Measurements from ENCODE around the gene DENND1A. TPM values are rescaled to one million over a fixed set of nuclear protein-coding genes. Genes with fewer than 3 reads are reported as not detected.

The DENND1A gene
- total RNA-seq, 1 experiment from 2014 or later, result 19.7 TPM

DNA sequence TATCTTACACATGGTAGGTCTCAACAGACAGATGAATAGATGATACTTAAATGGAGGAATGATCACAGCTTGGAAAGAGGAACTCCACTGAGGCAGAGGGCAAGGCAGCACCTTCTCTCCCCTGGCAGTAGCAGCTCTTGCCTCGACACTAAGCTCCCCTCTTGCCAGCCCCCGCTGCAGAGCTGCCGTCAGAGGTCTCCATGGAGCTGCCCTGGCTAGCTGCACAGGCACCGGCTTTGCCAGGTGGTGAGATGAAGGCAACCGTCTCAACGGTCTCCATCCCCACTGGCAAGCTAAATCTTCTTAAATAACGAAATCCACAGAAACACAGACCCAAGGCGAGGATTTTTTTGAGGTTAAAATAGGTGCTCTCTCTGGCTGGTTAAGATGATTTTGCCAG, 492.7 kb downstream of the DENND1A start:
- DNase-seq (ENCODE audit: low read depth, low spot score) (no peak), ATAC-seq (no peak)
- Histone ChIP-seq H3K4me1 (ENCODE audit: control insufficient read depth, insufficient read depth, low read length) (no peaks in the 10 kb centered on the region), H3K27ac (ENCODE audit: low read length) (no peak overlapping the region), H3K9me3 (ENCODE audit: control insufficient read depth, insufficient read depth, low read depth, low read length) (no peaks in the 10 kb centered on the region), H3K27me3 (ENCODE audit: control insufficient read depth, insufficient read depth, low read length) (no peaks in the 10 kb centered on the region), H3K4me3 (ENCODE audit: low read depth in 2 of 2, low read length in 2 of 2) (no peak overlapping the region), H3K36me3 (ENCODE audit: control insufficient read depth, insufficient read depth, low read length) (no peaks in the 10 kb centered on the region)
- intact Hi-C loops (cut with micrococcal nuclease; ENCODE audit: unreplicated experiment) (no loop called here), in situ Hi-C loops (cut with HindIII; ENCODE audit: low pct_unique_long_range_greater_than_20kb, low sequenced_read_pairs) (no loop called here)
- ChIA-PET CTCF (no interaction called here), POLR2A (no interaction called here)
- no TSS peak for BruUV-seq (replicated peaks)
- TF ChIP-seq POLR2AphosphoS5 (IDR thresholded peaks at IDR 0.05; ENCODE audit: low read depth, low read length) (no peak), TCF7L2 (IDR thresholded peaks at IDR 0.05; ENCODE audit: low read depth, low read length) (no peak), SIN3A (IDR thresholded peaks at IDR 0.05; ENCODE audit: borderline replicate concordance, insufficient read depth, low read depth, low read length) (no peak)
- TF ChIP-seq, protein P1, sequence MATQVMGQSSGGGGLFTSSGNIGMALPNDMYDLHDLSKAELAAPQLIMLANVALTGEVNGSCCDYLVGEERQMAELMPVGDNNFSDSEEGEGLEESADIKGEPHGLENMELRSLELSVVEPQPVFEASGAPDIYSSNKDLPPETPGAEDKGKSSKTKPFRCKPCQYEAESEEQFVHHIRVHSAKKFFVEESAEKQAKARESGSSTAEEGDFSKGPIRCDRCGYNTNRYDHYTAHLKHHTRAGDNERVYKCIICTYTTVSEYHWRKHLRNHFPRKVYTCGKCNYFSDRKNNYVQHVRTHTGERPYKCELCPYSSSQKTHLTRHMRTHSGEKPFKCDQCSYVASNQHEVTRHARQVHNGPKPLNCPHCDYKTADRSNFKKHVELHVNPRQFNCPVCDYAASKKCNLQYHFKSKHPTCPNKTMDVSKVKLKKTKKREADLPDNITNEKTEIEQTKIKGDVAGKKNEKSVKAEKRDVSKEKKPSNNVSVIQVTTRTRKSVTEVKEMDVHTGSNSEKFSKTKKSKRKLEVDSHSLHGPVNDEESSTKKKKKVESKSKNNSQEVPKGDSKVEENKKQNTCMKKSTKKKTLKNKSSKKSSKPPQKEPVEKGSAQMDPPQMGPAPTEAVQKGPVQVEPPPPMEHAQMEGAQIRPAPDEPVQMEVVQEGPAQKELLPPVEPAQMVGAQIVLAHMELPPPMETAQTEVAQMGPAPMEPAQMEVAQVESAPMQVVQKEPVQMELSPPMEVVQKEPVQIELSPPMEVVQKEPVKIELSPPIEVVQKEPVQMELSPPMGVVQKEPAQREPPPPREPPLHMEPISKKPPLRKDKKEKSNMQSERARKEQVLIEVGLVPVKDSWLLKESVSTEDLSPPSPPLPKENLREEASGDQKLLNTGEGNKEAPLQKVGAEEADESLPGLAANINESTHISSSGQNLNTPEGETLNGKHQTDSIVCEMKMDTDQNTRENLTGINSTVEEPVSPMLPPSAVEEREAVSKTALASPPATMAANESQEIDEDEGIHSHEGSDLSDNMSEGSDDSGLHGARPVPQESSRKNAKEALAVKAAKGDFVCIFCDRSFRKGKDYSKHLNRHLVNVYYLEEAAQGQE (IDR thresholded peaks at IDR 0.05; ENCODE audit: insufficient read depth in 1 of 2, low read depth in 2 of 2, low read length in 1 of 2), result no peak
- TF ChIP-seq, protein P2, sequence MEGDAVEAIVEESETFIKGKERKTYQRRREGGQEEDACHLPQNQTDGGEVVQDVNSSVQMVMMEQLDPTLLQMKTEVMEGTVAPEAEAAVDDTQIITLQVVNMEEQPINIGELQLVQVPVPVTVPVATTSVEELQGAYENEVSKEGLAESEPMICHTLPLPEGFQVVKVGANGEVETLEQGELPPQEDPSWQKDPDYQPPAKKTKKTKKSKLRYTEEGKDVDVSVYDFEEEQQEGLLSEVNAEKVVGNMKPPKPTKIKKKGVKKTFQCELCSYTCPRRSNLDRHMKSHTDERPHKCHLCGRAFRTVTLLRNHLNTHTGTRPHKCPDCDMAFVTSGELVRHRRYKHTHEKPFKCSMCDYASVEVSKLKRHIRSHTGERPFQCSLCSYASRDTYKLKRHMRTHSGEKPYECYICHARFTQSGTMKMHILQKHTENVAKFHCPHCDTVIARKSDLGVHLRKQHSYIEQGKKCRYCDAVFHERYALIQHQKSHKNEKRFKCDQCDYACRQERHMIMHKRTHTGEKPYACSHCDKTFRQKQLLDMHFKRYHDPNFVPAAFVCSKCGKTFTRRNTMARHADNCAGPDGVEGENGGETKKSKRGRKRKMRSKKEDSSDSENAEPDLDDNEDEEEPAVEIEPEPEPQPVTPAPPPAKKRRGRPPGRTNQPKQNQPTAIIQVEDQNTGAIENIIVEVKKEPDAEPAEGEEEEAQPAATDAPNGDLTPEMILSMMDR (IDR thresholded peaks at IDR 0.05), result no peak

DNA sequence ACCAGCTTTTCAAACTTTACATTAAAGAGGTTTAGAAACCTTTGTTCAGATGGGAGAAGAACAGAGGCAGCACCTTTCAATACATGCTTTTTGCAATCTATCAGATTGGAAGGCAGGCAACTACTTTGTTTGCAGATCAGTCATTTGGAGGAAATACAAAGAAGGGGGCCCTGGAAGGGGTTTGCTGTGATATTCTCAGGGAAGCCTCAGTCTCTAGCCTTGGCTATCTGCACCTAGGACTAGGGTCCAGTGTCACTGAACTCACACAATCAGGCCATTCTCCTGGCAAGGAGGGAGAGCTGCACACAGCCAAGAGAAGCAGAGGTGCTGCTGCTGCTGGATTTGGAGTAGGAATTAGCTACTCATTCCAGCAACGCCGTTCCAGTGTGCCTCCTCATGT, 494.5 kb downstream of the DENND1A start:
- Histone ChIP-seq H3K27ac (ENCODE audit: low read length) (no peak overlapping the region), H3K4me3 (ENCODE audit: low read depth in 2 of 2, low read length in 2 of 2) (no peak overlapping the region), H3K9me3 (ENCODE audit: control insufficient read depth, insufficient read depth, low read depth, low read length) (no peaks in the 10 kb centered on the region), H3K4me1 (ENCODE audit: control insufficient read depth, insufficient read depth, low read length) (no peaks in the 10 kb centered on the region), H3K27me3 (ENCODE audit: control insufficient read depth, insufficient read depth, low read length) (no peaks in the 10 kb centered on the region), H3K36me3 (ENCODE audit: control insufficient read depth, insufficient read depth, low read length) (no peaks in the 10 kb centered on the region)
- in situ Hi-C loops (cut with HindIII; ENCODE audit: low pct_unique_long_range_greater_than_20kb, low sequenced_read_pairs) (no loop called here), intact Hi-C loops (cut with micrococcal nuclease; ENCODE audit: unreplicated experiment) (no loop called here)
- CTCF ChIA-PET, result interaction anchor here (0.6 kb wide), 1 partner anchor 285 kb away, joined by 5 read pairs; no protein-coding TSS in a partner anchor
- no peak for DNase-seq (ENCODE audit: low read depth, low spot score)
- TF ChIP-seq POLR2AphosphoS5 (IDR thresholded peaks at IDR 0.05; ENCODE audit: low read depth, low read length) (no peak), TCF7L2 (IDR thresholded peaks at IDR 0.05; ENCODE audit: low read depth, low read length) (no peak)
- TF ChIP-seq, protein P1 (IDR thresholded peaks at IDR 0.05; ENCODE audit: insufficient read depth in 1 of 2, low read depth in 2 of 2, low read length in 1 of 2), result no peak
- no TSS peak for BruUV-seq (replicated peaks)
- POLR2A ChIA-PET, result no interaction called here
- ATAC-seq, result no peak
